ENCODE results near the gene TNPO1. TPM values are rescaled to one million over a fixed set of nuclear protein-coding genes. Genes with fewer than 3 reads are reported as not detected.

The TNPO1 gene
- total RNA-seq, 1 experiment from 2014 or later, result 148 TPM

- Mint-ChIP-seq H3K27ac (ENCODE audit: unreplicated experiment) (no peak overlapping the region), H3K9me3 (ENCODE audit: unreplicated experiment) (no peaks in the 10 kb centered on the region), H3K4me3 (ENCODE audit: unreplicated experiment) (no peak overlapping the region), H3K4me1 (ENCODE audit: low read depth, unreplicated experiment) (no peaks in the 10 kb centered on the region), H3K36me3 (ENCODE audit: insufficient read depth, unreplicated experiment) (no peaks in the 10 kb centered on the region), H3K27me3 (ENCODE audit: insufficient read depth, unreplicated experiment) (no peaks in the 10 kb centered on the region)
- Histone ChIP-seq H3K4me3 (ENCODE audit: low read depth, low read length) (no peak overlapping the region), H3K27me3 (replicated peaks; ENCODE audit: control insufficient read depth, insufficient read depth, low read length) (no peaks in the 10 kb centered on the region), H3K9me3 (no peaks in the 10 kb centered on the region), H3K4me1 (no peaks in the 10 kb centered on the region), H3K36me3 (ENCODE audit: control insufficient read depth, insufficient read depth, low read length) (no peaks in the 10 kb centered on the region)
- DNase-seq, result no peak
- TF ChIP-seq CTCF (IDR thresholded peaks at IDR 0.05; ENCODE audit: insufficient read depth in 1 of 2, low read depth in 1 of 2, low read length in 1 of 2, severe bottlenecking in 1 of 2, unreplicated experiment in 1 of 2), result no peak
- POLR2A ChIA-PET, result no interaction called here
- intact Hi-C loops (cut with micrococcal nuclease; ENCODE audit: unreplicated experiment), result no loop called here
- no TSS peak for BruUV-seq (replicated peaks)
- CTCF ChIA-PET, result no interaction called here
Observed at GRCh38 chr5:72837524-72838096, 21.1 kb downstream of the TNPO1 start.

DNA sequence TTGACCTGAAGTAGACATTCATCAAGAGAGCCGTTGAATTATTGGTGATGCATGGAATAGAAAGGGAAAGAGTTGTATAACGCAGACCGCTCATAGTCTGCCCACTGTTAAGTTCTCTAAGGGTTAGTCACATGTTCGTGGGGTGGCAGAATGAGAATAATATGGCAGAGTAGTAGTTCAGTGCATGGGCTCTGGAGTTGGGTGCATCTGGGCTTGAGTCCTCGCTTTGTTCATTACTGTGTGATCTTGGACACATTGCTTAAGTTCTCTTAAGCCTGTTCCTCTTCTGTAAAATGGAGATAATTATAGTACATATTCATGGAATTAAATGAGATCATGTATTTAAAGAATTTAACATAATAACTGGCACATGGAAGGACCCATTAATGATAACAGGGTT lies 23.6 kb downstream of the TNPO1 start:
- POLR2A ChIA-PET, result no interaction called here
- Histone ChIP-seq H3K4me1 (no peaks in the 10 kb centered on the region), H3K36me3 (ENCODE audit: control insufficient read depth, insufficient read depth, low read length) (no peaks in the 10 kb centered on the region), H3K27me3 (replicated peaks; ENCODE audit: control insufficient read depth, insufficient read depth, low read length) (no peaks in the 10 kb centered on the region), H3K4me3 (ENCODE audit: low read depth, low read length) (no peak overlapping the region), H3K9me3 (no peaks in the 10 kb centered on the region)
- Mint-ChIP-seq H3K4me1 (ENCODE audit: low read depth, unreplicated experiment) (no peaks in the 10 kb centered on the region), H3K4me3 (ENCODE audit: unreplicated experiment) (no peak overlapping the region), H3K36me3 (ENCODE audit: insufficient read depth, unreplicated experiment) (no peaks in the 10 kb centered on the region), H3K27ac (ENCODE audit: unreplicated experiment) (no peak overlapping the region), H3K9me3 (ENCODE audit: unreplicated experiment) (no peaks in the 10 kb centered on the region), H3K27me3 (ENCODE audit: insufficient read depth, unreplicated experiment) (no peaks in the 10 kb centered on the region)
- intact Hi-C loops (cut with micrococcal nuclease; ENCODE audit: unreplicated experiment), result loop anchor here (10.0 kb wide), 1 partner anchor 225 kb away; no protein-coding TSS in a partner anchor
- no peak for TF ChIP-seq CTCF (IDR thresholded peaks at IDR 0.05; ENCODE audit: insufficient read depth in 1 of 2, low read depth in 1 of 2, low read length in 1 of 2, severe bottlenecking in 1 of 2, unreplicated experiment in 1 of 2)
- no TSS peak for BruUV-seq (replicated peaks)
- CTCF ChIA-PET, result no interaction called here
- no peak for DNase-seq

- H3K27ac Mint-ChIP-seq (ENCODE audit: unreplicated experiment), result no peak overlapping the region
- no peak for DNase-seq
- no peaks in the 10 kb centered on the region for H3K27me3 Mint-ChIP-seq (ENCODE audit: insufficient read depth, unreplicated experiment)
- H3K4me3 ChIP-seq (ENCODE audit: low read depth, low read length), result no peak overlapping the region
- BruUV-seq (replicated peaks), result no TSS peak
- H3K9me3 Mint-ChIP-seq (ENCODE audit: unreplicated experiment), result no peaks in the 10 kb centered on the region
- peaks cover 9% of the 10 kb centered on the region for H3K4me1 Mint-ChIP-seq (ENCODE audit: low read depth, unreplicated experiment)
- intact Hi-C loops (cut with micrococcal nuclease; ENCODE audit: unreplicated experiment), result loop anchor here (10.0 kb wide), 1 partner anchor 227 kb away; no protein-coding TSS in a partner anchor
- H3K36me3 ChIP-seq (ENCODE audit: control insufficient read depth, insufficient read depth, low read length), result no peaks in the 10 kb centered on the region
- TF ChIP-seq CTCF (IDR thresholded peaks at IDR 0.05; ENCODE audit: insufficient read depth in 1 of 2, low read depth in 1 of 2, low read length in 1 of 2, severe bottlenecking in 1 of 2, unreplicated experiment in 1 of 2), result no peak
- H3K4me1 ChIP-seq, result no peaks in the 10 kb centered on the region
- CTCF ChIA-PET, result no interaction called here
- H3K36me3 Mint-ChIP-seq (ENCODE audit: insufficient read depth, unreplicated experiment), result no peaks in the 10 kb centered on the region
- H3K4me3 Mint-ChIP-seq (ENCODE audit: unreplicated experiment), result no peak overlapping the region
- H3K9me3 ChIP-seq, result no peaks in the 10 kb centered on the region
- POLR2A ChIA-PET, result no interaction called here
- no peaks in the 10 kb centered on the region for H3K27me3 ChIP-seq (replicated peaks; ENCODE audit: control insufficient read depth, insufficient read depth, low read length)
Observed at GRCh38 chr5:72841756-72842535, 25.5 kb downstream of the TNPO1 start.
